Measurements from ENCODE around the gene ATP5IF1. TPM values are rescaled to one million over a fixed set of nuclear protein-coding genes. Genes with fewer than 3 reads are reported as not detected.
A peak's percentile ranks its signal among the peaks of the same experiment; 100 is the strongest.

ATP5IF1 gene
- total and polyA plus RNA-seq, 2 of the 13 experiments (the other 11 are each of a cell fraction or from before 2014, with no cell fraction given): 97.7 to 131 TPM

- TF ChIP-seq ZNF780A (CRISPR knock-in tag; IDR thresholded peaks at IDR 0.05) (no peak), HOXA3 (CRISPR knock-in tag; IDR thresholded peaks at IDR 0.05) (peak; percentile 74), KDM2A (CRISPR knock-in tag; IDR thresholded peaks at IDR 0.05; ENCODE audit: borderline replicate concordance, low read depth) (peak; percentile 90), HHEX (CRISPR knock-in tag; IDR thresholded peaks at IDR 0.05) (0 out of 2 replicates have a peak, but pooled peaks have one; percentile 16), ZNF136 (CRISPR knock-in tag; IDR thresholded peaks at IDR 0.05; ENCODE audit: low read depth) (no peak), NAIF1 (CRISPR knock-in tag; IDR thresholded peaks at IDR 0.05; ENCODE audit: borderline replicate concordance) (no peak), SP1 (IDR thresholded peaks at IDR 0.05) (no peak), SP1 (CRISPR knock-in tag; IDR thresholded peaks at IDR 0.05) (peak; percentile 21; the same call in 1 of the 2 replicates), ZMYM3 (CRISPR knock-in tag; IDR thresholded peaks at IDR 0.05) (0 out of 2 replicates have a peak, but pooled peaks have one; percentile 3), ZNF749 (CRISPR knock-in tag; IDR thresholded peaks at IDR 0.05; ENCODE audit: borderline replicate concordance) (peak; percentile 63; the same call in 1 of the 2 replicates), JUNB (CRISPR knock-in tag; IDR thresholded peaks at IDR 0.05; ENCODE audit: borderline replicate concordance) (no peak), HMG20B (CRISPR knock-in tag; conservative IDR thresholded peaks at IDR 0.05) (no peak), KLF13 (CRISPR knock-in tag; IDR thresholded peaks at IDR 0.05) (no peak), NFE2 (CRISPR knock-in tag; IDR thresholded peaks at IDR 0.05) (no peak)
- TF ChIP-seq, protein P1, sequence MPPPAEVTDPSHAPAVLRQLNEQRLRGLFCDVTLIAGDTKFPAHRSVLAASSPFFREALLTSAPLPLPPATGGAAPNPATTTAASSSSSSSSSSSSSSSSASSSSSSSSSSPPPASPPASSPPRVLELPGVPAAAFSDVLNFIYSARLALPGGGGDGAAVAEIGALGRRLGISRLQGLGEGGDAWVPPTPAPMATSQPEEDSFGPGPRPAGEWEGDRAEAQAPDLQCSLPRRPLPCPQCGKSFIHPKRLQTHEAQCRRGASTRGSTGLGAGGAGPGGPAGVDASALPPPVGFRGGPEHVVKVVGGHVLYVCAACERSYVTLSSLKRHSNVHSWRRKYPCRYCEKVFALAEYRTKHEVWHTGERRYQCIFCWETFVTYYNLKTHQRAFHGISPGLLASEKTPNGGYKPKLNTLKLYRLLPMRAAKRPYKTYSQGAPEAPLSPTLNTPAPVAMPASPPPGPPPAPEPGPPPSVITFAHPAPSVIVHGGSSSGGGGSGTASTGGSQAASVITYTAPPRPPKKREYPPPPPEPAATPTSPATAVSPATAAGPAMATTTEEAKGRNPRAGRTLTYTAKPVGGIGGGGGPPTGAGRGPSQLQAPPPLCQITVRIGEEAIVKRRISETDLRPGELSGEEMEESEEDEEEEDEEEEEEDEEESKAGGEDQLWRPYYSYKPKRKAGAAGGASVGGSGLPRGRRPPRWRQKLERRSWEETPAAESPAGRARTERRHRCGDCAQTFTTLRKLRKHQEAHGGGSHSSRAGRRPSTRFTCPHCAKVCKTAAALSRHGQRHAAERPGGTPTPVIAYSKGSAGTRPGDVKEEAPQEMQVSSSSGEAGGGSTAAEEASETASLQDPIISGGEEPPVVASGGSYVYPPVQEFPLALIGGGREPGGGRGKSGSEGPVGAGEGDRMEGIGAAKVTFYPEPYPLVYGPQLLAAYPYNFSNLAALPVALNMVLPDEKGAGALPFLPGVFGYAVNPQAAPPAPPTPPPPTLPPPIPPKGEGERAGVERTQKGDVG (CRISPR knock-in tag; IDR thresholded peaks at IDR 0.05; ENCODE audit: borderline replicate concordance): 0 out of 2 replicates have a peak, but pooled peaks have one; percentile 52
- TF ChIP-seq, protein P2, sequence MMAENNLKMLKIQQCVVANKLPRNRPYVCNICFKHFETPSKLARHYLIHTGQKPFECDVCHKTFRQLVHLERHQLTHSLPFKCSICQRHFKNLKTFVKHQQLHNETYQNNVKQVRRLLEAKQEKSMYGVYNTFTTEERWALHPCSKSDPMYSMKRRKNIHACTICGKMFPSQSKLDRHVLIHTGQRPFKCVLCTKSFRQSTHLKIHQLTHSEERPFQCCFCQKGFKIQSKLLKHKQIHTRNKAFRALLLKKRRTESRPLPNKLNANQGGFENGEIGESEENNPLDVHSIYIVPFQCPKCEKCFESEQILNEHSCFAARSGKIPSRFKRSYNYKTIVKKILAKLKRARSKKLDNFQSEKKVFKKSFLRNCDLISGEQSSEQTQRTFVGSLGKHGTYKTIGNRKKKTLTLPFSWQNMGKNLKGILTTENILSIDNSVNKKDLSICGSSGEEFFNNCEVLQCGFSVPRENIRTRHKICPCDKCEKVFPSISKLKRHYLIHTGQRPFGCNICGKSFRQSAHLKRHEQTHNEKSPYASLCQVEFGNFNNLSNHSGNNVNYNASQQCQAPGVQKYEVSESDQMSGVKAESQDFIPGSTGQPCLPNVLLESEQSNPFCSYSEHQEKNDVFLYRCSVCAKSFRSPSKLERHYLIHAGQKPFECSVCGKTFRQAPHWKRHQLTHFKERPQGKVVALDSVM (CRISPR knock-in tag; IDR thresholded peaks at IDR 0.05): no peak
- TF ChIP-seq, protein P3, sequence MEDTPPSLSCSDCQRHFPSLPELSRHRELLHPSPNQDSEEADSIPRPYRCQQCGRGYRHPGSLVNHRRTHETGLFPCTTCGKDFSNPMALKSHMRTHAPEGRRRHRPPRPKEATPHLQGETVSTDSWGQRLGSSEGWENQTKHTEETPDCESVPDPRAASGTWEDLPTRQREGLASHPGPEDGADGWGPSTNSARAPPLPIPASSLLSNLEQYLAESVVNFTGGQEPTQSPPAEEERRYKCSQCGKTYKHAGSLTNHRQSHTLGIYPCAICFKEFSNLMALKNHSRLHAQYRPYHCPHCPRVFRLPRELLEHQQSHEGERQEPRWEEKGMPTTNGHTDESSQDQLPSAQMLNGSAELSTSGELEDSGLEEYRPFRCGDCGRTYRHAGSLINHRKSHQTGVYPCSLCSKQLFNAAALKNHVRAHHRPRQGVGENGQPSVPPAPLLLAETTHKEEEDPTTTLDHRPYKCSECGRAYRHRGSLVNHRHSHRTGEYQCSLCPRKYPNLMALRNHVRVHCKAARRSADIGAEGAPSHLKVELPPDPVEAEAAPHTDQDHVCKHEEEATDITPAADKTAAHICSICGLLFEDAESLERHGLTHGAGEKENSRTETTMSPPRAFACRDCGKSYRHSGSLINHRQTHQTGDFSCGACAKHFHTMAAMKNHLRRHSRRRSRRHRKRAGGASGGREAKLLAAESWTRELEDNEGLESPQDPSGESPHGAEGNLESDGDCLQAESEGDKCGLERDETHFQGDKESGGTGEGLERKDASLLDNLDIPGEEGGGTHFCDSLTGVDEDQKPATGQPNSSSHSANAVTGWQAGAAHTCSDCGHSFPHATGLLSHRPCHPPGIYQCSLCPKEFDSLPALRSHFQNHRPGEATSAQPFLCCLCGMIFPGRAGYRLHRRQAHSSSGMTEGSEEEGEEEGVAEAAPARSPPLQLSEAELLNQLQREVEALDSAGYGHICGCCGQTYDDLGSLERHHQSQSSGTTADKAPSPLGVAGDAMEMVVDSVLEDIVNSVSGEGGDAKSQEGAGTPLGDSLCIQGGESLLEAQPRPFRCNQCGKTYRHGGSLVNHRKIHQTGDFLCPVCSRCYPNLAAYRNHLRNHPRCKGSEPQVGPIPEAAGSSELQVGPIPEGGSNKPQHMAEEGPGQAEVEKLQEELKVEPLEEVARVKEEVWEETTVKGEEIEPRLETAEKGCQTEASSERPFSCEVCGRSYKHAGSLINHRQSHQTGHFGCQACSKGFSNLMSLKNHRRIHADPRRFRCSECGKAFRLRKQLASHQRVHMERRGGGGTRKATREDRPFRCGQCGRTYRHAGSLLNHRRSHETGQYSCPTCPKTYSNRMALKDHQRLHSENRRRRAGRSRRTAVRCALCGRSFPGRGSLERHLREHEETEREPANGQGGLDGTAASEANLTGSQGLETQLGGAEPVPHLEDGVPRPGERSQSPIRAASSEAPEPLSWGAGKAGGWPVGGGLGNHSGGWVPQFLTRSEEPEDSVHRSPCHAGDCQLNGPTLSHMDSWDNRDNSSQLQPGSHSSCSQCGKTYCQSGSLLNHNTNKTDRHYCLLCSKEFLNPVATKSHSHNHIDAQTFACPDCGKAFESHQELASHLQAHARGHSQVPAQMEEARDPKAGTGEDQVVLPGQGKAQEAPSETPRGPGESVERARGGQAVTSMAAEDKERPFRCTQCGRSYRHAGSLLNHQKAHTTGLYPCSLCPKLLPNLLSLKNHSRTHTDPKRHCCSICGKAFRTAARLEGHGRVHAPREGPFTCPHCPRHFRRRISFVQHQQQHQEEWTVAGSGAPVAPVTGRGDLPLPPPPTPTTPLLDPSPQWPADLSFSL (CRISPR knock-in tag; IDR thresholded peaks at IDR 0.05): no peak
Observed at GRCh38 chr1:28232558-28233263, 3.2 kb upstream of the ATP5IF1 start, which contains the start of gene DNAJC8 (continued).

Data from HepG2 (cell line).